ENCODE data around the gene CALD1.

The CALD1 gene

GRCh38 chr7:134907000-134907399, 127.6 kb downstream of the CALD1 start:
- TF ChIP-seq CTCF (IDR thresholded peaks at IDR 0.05; ENCODE audit: low read depth, low read length), result no peak
- no peak overlapping the region for H3K4me3 ChIP-seq (ENCODE audit: low read depth, low read length)

- TF ChIP-seq CTCF (IDR thresholded peaks at IDR 0.05; ENCODE audit: low read depth, low read length), result no peak
- H3K4me3 ChIP-seq (ENCODE audit: low read depth, low read length), result no peak overlapping the region
These were observed 128.2 kb downstream of the CALD1 start for GRCh38 chr7:134907639-134908038.

DNA sequence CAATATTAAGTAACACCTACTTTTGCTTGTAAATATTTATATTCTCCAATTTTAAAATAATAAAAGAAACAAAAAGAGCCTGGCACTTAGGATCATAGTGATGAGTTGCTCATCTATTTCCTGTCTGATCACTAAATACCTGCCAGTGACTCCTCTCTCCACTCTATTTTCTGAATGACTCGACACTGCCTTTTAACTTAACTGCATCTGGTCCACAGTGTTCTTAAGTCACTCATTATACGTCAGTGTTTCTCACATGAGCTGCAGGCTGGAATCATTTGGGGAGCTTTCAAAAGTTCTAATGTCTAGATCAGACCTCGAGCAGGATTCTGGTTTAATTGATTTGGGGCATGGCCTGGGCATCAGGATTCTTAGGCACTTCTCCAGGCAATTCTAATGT, 128.9 kb downstream of the CALD1 start:
- no peak overlapping the region for H3K4me3 ChIP-seq (ENCODE audit: low read depth, low read length)
- TF ChIP-seq CTCF (IDR thresholded peaks at IDR 0.05; ENCODE audit: low read depth, low read length), result no peak

DNA sequence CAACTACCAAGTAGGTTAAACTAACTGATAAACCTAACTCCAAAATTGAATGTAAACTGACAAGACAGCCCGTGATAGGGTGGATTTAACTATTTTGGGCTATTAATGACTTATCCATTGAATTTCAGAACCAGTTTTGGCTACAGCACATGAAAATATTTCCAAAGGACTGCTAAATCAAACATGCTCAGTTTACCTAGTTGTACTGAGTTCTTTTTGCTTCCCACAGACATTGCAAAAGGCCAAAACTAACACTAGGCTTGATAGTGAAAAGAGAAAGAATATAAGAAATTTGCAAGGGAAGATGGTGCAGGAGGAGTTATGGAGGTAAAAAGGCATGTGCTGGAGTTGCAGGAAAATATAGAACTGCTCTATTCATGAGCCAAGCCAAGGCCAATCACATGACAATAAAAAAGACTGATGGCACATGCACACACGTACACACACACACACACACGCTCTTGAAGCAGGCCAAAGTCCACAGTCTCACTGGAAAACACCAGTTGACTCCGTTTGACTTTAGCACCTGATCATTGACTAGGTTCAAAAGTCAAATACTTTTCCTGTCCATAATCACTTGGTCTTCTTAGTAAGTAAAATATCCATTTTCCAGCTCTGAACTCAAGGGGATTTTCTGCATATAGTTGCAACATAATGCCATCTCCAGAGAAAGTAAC, 130.9 kb downstream of the CALD1 start:
- no peak overlapping the region for H3K4me3 ChIP-seq (ENCODE audit: low read depth, low read length)
- no peak for TF ChIP-seq CTCF (IDR thresholded peaks at IDR 0.05; ENCODE audit: low read depth, low read length)

- TF ChIP-seq CTCF (IDR thresholded peaks at IDR 0.05; ENCODE audit: low read depth, low read length), result no peak
- no peak overlapping the region for H3K4me3 ChIP-seq (ENCODE audit: low read depth, low read length)
These were observed 131.5 kb downstream of the CALD1 start for GRCh38 chr7:134910968-134911367.

GRCh38 chr7:134916171-134916883, 136.9 kb downstream of the CALD1 start:
- no peak for TF ChIP-seq CTCF (IDR thresholded peaks at IDR 0.05; ENCODE audit: low read depth, low read length)
- no peak overlapping the region for H3K4me3 ChIP-seq (ENCODE audit: low read depth, low read length)

DNA sequence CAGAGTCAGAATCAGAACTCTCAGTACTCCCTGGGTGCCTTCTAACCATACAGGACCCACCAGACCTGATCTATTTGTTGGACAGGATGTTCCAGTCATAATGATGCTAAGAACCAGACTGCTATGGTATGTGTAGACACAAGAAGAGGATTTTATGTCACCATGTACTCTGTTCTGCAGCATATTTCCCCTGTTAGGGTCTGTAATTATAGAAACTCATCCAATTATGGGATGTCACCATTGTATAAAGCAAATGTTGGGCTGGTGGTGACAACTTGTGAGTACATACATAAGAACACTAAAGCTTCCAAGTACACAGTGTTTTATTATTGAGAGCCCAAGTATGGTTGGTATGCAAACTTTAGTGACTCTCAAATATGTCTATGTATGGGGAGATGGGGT, 139.8 kb downstream of the CALD1 start:
- H3K4me3 ChIP-seq (ENCODE audit: low read depth, low read length), result no peak overlapping the region
- no peak for TF ChIP-seq CTCF (IDR thresholded peaks at IDR 0.05; ENCODE audit: low read depth, low read length)
